Glutamatergic neuron (in vitro differentiated cells): ENCODE data around the gene LRRC71. TPM values are rescaled to one million over a fixed set of nuclear protein-coding genes. Genes with fewer than 3 reads are reported as not detected.

Experiments
- DNase-seq: peaks from one replicate; pipeline ENCODE4 v3.0.0; 2022
- H3K27ac Mint-ChIP-seq: one replicate; pipeline ENCODE4 v1.8.0; 2020; ENCODE audit warnings: mild to moderate bottlenecking, mixed read lengths, inconsistent platforms; ENCODE audit not compliant: unreplicated experiment
- H3K27me3 Mint-ChIP-seq: one replicate; pipeline ENCODE4 v1.8.0; 2020; ENCODE audit warnings: mild to moderate bottlenecking, moderate library complexity, mixed read lengths, inconsistent platforms; ENCODE audit not compliant: unreplicated experiment
- H3K36me3 Mint-ChIP-seq: one replicate; pipeline ENCODE4 v1.8.0; 2020; ENCODE audit warnings: mild to moderate bottlenecking, mixed read lengths, inconsistent platforms; ENCODE audit not compliant: unreplicated experiment
- H3K4me1 Mint-ChIP-seq: one replicate; pipeline ENCODE4 v1.8.0; 2020; ENCODE audit warnings: mild to moderate bottlenecking, low read depth, mixed read lengths, inconsistent platforms; ENCODE audit not compliant: unreplicated experiment
- H3K4me3 Mint-ChIP-seq: one replicate; pipeline ENCODE4 v1.8.0; 2020; ENCODE audit warnings: mild to moderate bottlenecking, mixed read lengths, inconsistent platforms; ENCODE audit not compliant: unreplicated experiment
- H3K9me3 Mint-ChIP-seq: one replicate; pipeline ENCODE4 v1.8.0; 2020; ENCODE audit warnings: mild to moderate bottlenecking, moderate library complexity, mixed read lengths, inconsistent platforms; ENCODE audit not compliant: unreplicated experiment
- CTCF ChIP-seq: fragments of 200-600 bp; sonication (generic); IDR thresholded peaks from one replicate; pipeline ENCODE4 v1.5.0; 2021; ENCODE audit not compliant: partially characterized antibody, unreplicated experiment
- total RNA-seq: library from RNA; stranded (reverse); fragmentation: NEBNext Ultra II Directional; extraction: Animal tissue kit (Norgen Biotek cat#: 25700); gene quantifications from one replicate; pipeline ENCODE4 v1.2.1, GENCODE V29; 2021; ENCODE audit not compliant: unreplicated experiment

Gene LRRC71
- total RNA-seq, 1 donor from 2014 or later = not detected

DNA sequence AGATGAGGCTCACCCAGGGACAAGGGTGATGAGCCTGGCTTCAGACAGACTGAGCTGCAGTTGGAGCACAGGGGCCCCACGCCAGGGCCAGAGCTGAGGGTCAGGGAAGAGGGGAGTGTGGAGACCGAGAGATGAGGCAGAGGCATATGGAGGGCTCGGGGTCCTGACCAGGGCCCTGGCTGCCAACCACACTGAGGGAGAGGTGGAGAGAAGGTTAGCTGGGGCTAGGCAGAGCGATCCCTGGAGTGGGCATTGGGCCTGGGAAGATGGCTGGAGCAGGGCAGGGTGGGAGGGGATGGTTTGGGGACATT, 18.9 kb upstream of the LRRC71 start:
- H3K4me3 Mint-ChIP-seq = no peak overlapping the region
- peaks cover 23% of the 10 kb centered on the region for H3K27me3 Mint-ChIP-seq
- H3K9me3 Mint-ChIP-seq = peaks cover 4% of the 10 kb centered on the region
- TF ChIP-seq CTCF = no peak
- H3K27ac Mint-ChIP-seq = no peak overlapping the region
- DNase-seq = no peak
- no peaks in the 10 kb centered on the region for H3K36me3 Mint-ChIP-seq
- peaks cover 5% of the 10 kb centered on the region for H3K4me1 Mint-ChIP-seq

DNA sequence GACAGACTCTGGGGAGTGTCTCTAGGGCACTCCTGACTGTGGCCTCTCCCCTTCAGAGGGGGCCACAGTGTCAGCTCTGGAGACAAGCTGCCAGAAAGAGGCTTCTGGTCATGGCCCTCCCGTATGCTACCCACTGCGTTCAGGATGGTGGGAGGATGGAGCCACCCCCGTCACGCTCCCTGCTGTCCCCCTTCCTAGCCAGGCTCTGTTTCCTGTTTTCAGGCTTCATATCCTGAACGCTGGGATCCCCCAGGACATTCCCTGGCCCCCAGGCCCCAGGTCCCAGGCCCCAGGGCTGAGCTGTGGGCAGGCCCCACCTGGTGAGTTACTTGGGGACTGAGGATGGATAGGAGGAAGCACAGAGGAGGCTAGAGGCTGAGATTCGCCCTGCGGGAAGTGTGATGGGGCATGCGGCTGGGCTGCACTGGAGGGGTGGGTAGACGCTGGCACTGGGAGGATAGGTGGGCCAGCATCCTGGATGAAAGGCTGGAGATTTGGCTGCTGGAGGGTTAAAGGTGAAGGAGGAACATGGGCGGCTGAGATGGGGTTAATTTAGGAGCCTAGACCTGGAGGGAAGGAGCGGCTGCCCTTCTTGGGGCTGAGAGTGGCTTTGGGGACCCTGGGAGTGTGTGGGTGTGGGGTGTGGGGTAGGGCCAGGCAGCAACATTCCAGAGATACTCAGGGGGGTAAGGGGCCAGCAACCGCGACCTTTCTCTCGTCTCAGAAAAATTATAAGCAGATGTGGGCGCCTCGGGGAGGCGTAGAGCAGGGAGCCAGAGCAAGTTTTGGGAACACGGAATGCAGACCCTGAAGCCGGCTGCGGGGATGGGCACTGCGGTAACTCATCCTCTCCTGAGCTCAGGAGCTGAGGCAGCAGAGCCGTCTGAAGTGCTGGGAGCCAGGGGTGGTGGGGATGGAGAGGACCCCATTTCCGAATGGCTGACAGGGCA, 18.2 kb upstream of the LRRC71 start:
- H3K4me3 Mint-ChIP-seq = no peak overlapping the region
- no peak for TF ChIP-seq CTCF
- H3K4me1 Mint-ChIP-seq = peaks cover 2% of the 10 kb centered on the region
- peaks cover 4% of the 10 kb centered on the region for H3K9me3 Mint-ChIP-seq
- H3K36me3 Mint-ChIP-seq = no peaks in the 10 kb centered on the region
- no peak for DNase-seq
- no peak overlapping the region for H3K27ac Mint-ChIP-seq
- peaks cover 19% of the 10 kb centered on the region for H3K27me3 Mint-ChIP-seq

DNA sequence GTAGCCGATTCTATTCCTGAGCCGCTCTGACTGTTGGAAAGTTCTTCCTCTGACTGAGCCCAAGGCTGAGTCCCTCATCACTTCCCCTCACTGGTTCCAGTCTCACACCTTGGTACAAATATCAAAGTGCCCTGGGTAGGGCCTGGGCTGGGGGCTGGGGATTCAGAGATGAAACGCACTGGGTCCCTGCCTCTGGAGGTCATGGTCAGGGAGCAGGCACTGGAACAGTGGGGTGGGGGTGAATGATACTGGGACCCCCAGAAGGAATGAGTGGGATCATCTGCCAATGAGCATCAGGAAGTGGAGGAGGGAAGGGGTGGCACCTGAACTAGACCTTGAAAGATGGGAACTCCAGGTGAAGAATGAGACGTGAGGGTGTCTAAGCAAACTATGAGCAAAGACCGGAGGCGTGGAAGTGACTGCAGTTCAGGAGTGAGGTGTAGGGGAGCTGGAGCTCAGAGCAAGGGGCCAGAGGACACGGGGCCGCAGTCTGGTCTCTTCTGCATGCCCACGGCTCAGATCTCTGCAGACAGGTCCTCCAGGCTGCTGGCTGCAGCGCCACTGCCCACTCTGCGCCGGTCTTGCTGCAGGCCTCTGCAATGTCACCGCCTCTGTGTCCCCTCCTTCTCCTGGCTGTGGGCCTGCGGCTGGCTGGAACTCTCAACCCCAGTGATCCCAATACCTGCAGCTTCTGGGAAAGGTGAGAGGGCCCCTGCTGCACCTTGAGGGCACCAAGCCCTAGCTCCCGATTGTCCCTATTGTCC, 16.9 kb upstream of the LRRC71 start:
- no peaks in the 10 kb centered on the region for H3K36me3 Mint-ChIP-seq
- peaks cover 4% of the 10 kb centered on the region for H3K9me3 Mint-ChIP-seq
- no peak for TF ChIP-seq CTCF
- H3K4me1 Mint-ChIP-seq = peaks cover 2% of the 10 kb centered on the region
- peaks cover 19% of the 10 kb centered on the region for H3K27me3 Mint-ChIP-seq
- DNase-seq = peak; percentile 12
- no peak overlapping the region for H3K27ac Mint-ChIP-seq
- no peak overlapping the region for H3K4me3 Mint-ChIP-seq

GRCh38 chr1:156904187-156904959, 16.1 kb upstream of the LRRC71 start:
- H3K4me3 Mint-ChIP-seq = no peak overlapping the region
- peaks cover 2% of the 10 kb centered on the region for H3K4me1 Mint-ChIP-seq
- no peak overlapping the region for H3K27ac Mint-ChIP-seq
- no peak for TF ChIP-seq CTCF
- no peaks in the 10 kb centered on the region for H3K36me3 Mint-ChIP-seq
- H3K9me3 Mint-ChIP-seq = peaks cover 4% of the 10 kb centered on the region
- no peak for DNase-seq
- peaks cover 16% of the 10 kb centered on the region for H3K27me3 Mint-ChIP-seq
